ENCODE data around the gene FER. TPM values are rescaled to one million over a fixed set of nuclear protein-coding genes. Genes with fewer than 3 reads are reported as not detected.
"Not testable (repeated sequence)": the region's sequence is repeated elsewhere in the genome, so short reads cannot be mapped to it uniquely, and the experiment has no call there.

The FER gene
- total RNA-seq, 1 donor from 2014 or later: 38.2 TPM

GRCh38 chr5:108836492-108836891 lies 88.8 kb downstream of the FER start:
- TF ChIP-seq CTCF (IDR thresholded peaks at IDR 0.05): no peak
- no peaks in the 10 kb centered on the region for H3K27me3 Mint-ChIP-seq (ENCODE audit: unreplicated experiment)
- no peak for DNase-seq (ENCODE audit: extremely low spot score, unreplicated experiment)
- H3K27ac Mint-ChIP-seq (ENCODE audit: unreplicated experiment): no peak overlapping the region
- no peaks in the 10 kb centered on the region for H3K9me3 Mint-ChIP-seq (ENCODE audit: unreplicated experiment)
- H3K36me3 Mint-ChIP-seq (ENCODE audit: unreplicated experiment): peaks cover 15% of the 10 kb centered on the region
- no peaks in the 10 kb centered on the region for H3K4me1 Mint-ChIP-seq (ENCODE audit: unreplicated experiment)
- H3K4me3 Mint-ChIP-seq (ENCODE audit: unreplicated experiment): no peak overlapping the region

GRCh38 chr5:108842260-108842941 lies 94.7 kb downstream of the FER start:
- H3K9me3 Mint-ChIP-seq (ENCODE audit: unreplicated experiment); H3K27ac Mint-ChIP-seq (ENCODE audit: unreplicated experiment); H3K27me3 Mint-ChIP-seq (ENCODE audit: unreplicated experiment); DNase-seq (ENCODE audit: extremely low spot score, unreplicated experiment); H3K4me3 Mint-ChIP-seq (ENCODE audit: unreplicated experiment); H3K4me1 Mint-ChIP-seq (ENCODE audit: unreplicated experiment): not testable (repeated sequence)
- H3K36me3 Mint-ChIP-seq (ENCODE audit: unreplicated experiment): peaks cover 25% of the 10 kb centered on the region

DNA sequence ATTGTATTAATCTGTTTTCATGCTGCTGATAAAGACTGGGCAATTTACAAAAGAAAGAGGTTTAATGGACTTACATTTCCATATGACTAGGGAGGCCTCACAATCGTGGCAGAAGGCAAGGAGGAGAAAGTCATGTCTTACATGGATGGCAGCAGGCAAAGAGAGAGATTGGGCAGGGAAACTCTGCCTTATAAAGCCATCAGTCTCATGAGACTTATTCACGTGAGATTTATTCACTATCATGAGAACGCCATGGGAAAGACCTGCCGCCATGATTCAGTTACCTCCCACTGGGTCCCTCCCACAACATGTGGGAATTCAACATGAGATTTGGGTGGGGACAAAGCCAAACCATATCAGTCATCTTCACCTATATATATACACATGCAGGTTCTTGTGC lies 103.4 kb downstream of the FER start:
- H3K4me3 Mint-ChIP-seq (ENCODE audit: unreplicated experiment); H3K27ac Mint-ChIP-seq (ENCODE audit: unreplicated experiment); H3K9me3 Mint-ChIP-seq (ENCODE audit: unreplicated experiment); DNase-seq (ENCODE audit: extremely low spot score, unreplicated experiment); H3K4me1 Mint-ChIP-seq (ENCODE audit: unreplicated experiment); H3K27me3 Mint-ChIP-seq (ENCODE audit: unreplicated experiment); H3K36me3 Mint-ChIP-seq (ENCODE audit: unreplicated experiment): not testable (repeated sequence)

GRCh38 chr5:108857905-108858304 lies 110.2 kb downstream of the FER start:
- Mint-ChIP-seq H3K36me3 (ENCODE audit: unreplicated experiment) (peaks cover 8% of the 10 kb centered on the region), H3K9me3 (ENCODE audit: unreplicated experiment) (no peaks in the 10 kb centered on the region), H3K4me3 (ENCODE audit: unreplicated experiment) (no peak overlapping the region), H3K27me3 (ENCODE audit: unreplicated experiment) (no peaks in the 10 kb centered on the region), H3K27ac (ENCODE audit: unreplicated experiment) (no peak overlapping the region), H3K4me1 (ENCODE audit: unreplicated experiment) (peaks cover 15% of the 10 kb centered on the region)
- TF ChIP-seq CTCF (IDR thresholded peaks at IDR 0.05): no peak
- no peak for DNase-seq (ENCODE audit: extremely low spot score, unreplicated experiment)

DNA sequence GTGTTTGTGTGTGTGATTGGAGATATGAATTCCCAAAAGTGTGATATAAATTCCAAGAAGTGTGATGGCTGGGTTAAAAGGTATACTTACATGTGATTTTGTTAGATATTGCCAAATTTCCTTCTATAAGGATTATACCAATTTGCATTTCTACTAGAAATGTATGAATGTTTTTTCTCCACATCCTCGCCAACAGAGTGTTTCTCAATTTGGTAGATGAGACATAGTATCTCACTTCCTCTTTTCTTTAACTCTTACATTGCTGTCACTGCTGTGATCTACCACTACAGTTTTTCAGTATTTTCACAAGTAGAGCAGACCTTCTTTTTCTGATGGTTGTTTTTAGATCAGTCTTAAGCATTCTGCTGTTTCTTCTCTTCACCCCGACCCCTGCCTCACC lies 111.3 kb downstream of the FER start:
- H3K4me1 Mint-ChIP-seq (ENCODE audit: unreplicated experiment): peaks cover 15% of the 10 kb centered on the region
- no peaks in the 10 kb centered on the region for H3K9me3 Mint-ChIP-seq (ENCODE audit: unreplicated experiment)
- no peak overlapping the region for H3K27ac Mint-ChIP-seq (ENCODE audit: unreplicated experiment)
- no peaks in the 10 kb centered on the region for H3K27me3 Mint-ChIP-seq (ENCODE audit: unreplicated experiment)
- H3K4me3 Mint-ChIP-seq (ENCODE audit: unreplicated experiment): no peak overlapping the region
- DNase-seq (ENCODE audit: extremely low spot score, unreplicated experiment): no peak
- peaks cover 7% of the 10 kb centered on the region for H3K36me3 Mint-ChIP-seq (ENCODE audit: unreplicated experiment)
- TF ChIP-seq CTCF (IDR thresholded peaks at IDR 0.05): no peak

- Mint-ChIP-seq H3K27me3 (ENCODE audit: unreplicated experiment) (no peaks in the 10 kb centered on the region), H3K9me3 (ENCODE audit: unreplicated experiment) (no peaks in the 10 kb centered on the region), H3K27ac (ENCODE audit: unreplicated experiment) (no peak overlapping the region), H3K36me3 (ENCODE audit: unreplicated experiment) (peaks cover 16% of the 10 kb centered on the region), H3K4me1 (ENCODE audit: unreplicated experiment) (peaks cover 15% of the 10 kb centered on the region), H3K4me3 (ENCODE audit: unreplicated experiment) (no peak overlapping the region)
- TF ChIP-seq CTCF (IDR thresholded peaks at IDR 0.05): no peak
- DNase-seq (ENCODE audit: extremely low spot score, unreplicated experiment): no peak
Observed at GRCh38 chr5:108862211-108862610, 114.5 kb downstream of the FER start.

GRCh38 chr5:108866097-108866496 lies 118.4 kb downstream of the FER start:
- H3K4me3 Mint-ChIP-seq (ENCODE audit: unreplicated experiment); H3K4me1 Mint-ChIP-seq (ENCODE audit: unreplicated experiment); H3K9me3 Mint-ChIP-seq (ENCODE audit: unreplicated experiment); H3K27me3 Mint-ChIP-seq (ENCODE audit: unreplicated experiment); H3K27ac Mint-ChIP-seq (ENCODE audit: unreplicated experiment); DNase-seq (ENCODE audit: extremely low spot score, unreplicated experiment): not testable (repeated sequence)
- H3K36me3 Mint-ChIP-seq (ENCODE audit: unreplicated experiment): peaks cover 40% of the 10 kb centered on the region

All from osteocyte (in vitro differentiated cells).